Activated CD4-positive, alpha-beta T cell treated with anti-CD3 and anti-CD28 coated beads, Interleukin-10, Interleukin-2, amounts not matched to agents 100 ng/mL and 50 ng/mL, durations not matched to agents 16 hours and 8 hours (primary cell): Measurements from ENCODE around the gene PEF1.

Source experiments
- DNase-seq: peaks from one replicate; pipeline ENCODE4 v3.0.0-alpha.2; 2020

PEF1 gene

GRCh38 chr1:31581821-31582810, 62.6 kb downstream of the PEF1 start:
- no peak for DNase-seq

- no peak for DNase-seq
Observed at GRCh38 chr1:31580891-31581603, 63.6 kb downstream of the PEF1 start.

GRCh38 chr1:31580513-31580870, 64.2 kb downstream of the PEF1 start:
- DNase-seq = no peak
